Activated T-helper 1 cell treated with anti-CD3 and anti-CD28 coated beads, Interleukin-2, amount 50 U/mL, for 16 hours (primary cell): ENCODE data around the gene ARSB.
"Not testable (repeated sequence)": the region's sequence is repeated elsewhere in the genome, so short reads cannot be mapped to it uniquely, and the experiment has no call there.

Source experiments
- DNase-seq, 2 donors: peaks; one replicate each; pipeline ENCODE4 v3.0.0-alpha.2; 2020; ENCODE audit warnings: low read depth in 1 of 2, low spot score in 1 of 2

Gene ARSB

GRCh38 chr5:78781611-78782286, 203.4 kb downstream of the ARSB start:
- no peak for DNase-seq

GRCh38 chr5:78779771-78780616, 205.1 kb downstream of the ARSB start:
- DNase-seq: no peak

GRCh38 chr5:78779262-78779661, 205.8 kb downstream of the ARSB start:
- DNase-seq: no peak

- DNase-seq: no peak
Measured at GRCh38 chr5:78778538-78778937, 206.6 kb downstream of the ARSB start.

GRCh38 chr5:78777901-78778300, 207.2 kb downstream of the ARSB start:
- no peak for DNase-seq

- DNase-seq: no peak
Measured at GRCh38 chr5:78776637-78777036, 208.5 kb downstream of the ARSB start.

- DNase-seq: no peak
Measured at GRCh38 chr5:78773655-78774054, 211.5 kb downstream of the ARSB start.

GRCh38 chr5:78771260-78772205, 213.6 kb downstream of the ARSB start:
- no peak for DNase-seq

- no peak for DNase-seq
Measured at GRCh38 chr5:78768781-78769380, 216.2 kb downstream of the ARSB start.

GRCh38 chr5:78766412-78766762, 218.7 kb downstream of the ARSB start:
- DNase-seq: no peak

GRCh38 chr5:78765756-78766411, 219.2 kb downstream of the ARSB start:
- DNase-seq: no peak

- no peak for DNase-seq
Measured at GRCh38 chr5:78765116-78765515, 220.0 kb downstream of the ARSB start.

GRCh38 chr5:78763659-78764189, 221.4 kb downstream of the ARSB start:
- no peak for DNase-seq

- DNase-seq: not testable (repeated sequence)
Measured at GRCh38 chr5:78762743-78763142, 222.4 kb downstream of the ARSB start.

- no peak for DNase-seq
Measured at GRCh38 chr5:78761840-78762239, 223.3 kb downstream of the ARSB start.

GRCh38 chr5:78760770-78761169, 224.3 kb downstream of the ARSB start:
- no peak for DNase-seq

GRCh38 chr5:78760366-78760765, 224.7 kb downstream of the ARSB start:
- no peak for DNase-seq

GRCh38 chr5:78758169-78758839, 226.8 kb downstream of the ARSB start:
- DNase-seq: no peak

GRCh38 chr5:78757269-78758053, 227.6 kb downstream of the ARSB start:
- DNase-seq: no peak
